ENCODE measurements around the gene AUTS2. TPM values are rescaled to one million over a fixed set of nuclear protein-coding genes. Genes with fewer than 3 reads are reported as not detected.

AUTS2 gene
- total RNA-seq, 1 experiment from 2014 or later = 2.5 TPM

GRCh38 chr7:70047891-70048448 is 449.7 kb downstream of the AUTS2 start:
- H3K9me3 ChIP-seq (ENCODE audit: control insufficient read depth, insufficient read depth, low read depth, low read length) = no peaks in the 10 kb centered on the region
- BruUV-seq (replicated peaks) = no TSS peak
- ChIA-PET CTCF (no interaction called here), POLR2A (no interaction called here)
- no peak for ATAC-seq
- H3K36me3 ChIP-seq (ENCODE audit: control insufficient read depth, insufficient read depth, low read length) = no peaks in the 10 kb centered on the region
- H3K4me3 ChIP-seq (ENCODE audit: low read depth in 2 of 2, low read length in 2 of 2) = no peak overlapping the region
- in situ Hi-C loops (cut with HindIII; ENCODE audit: low pct_unique_long_range_greater_than_20kb, low sequenced_read_pairs) = no loop called here
- no peak for DNase-seq (ENCODE audit: low read depth, low spot score)
- no peaks in the 10 kb centered on the region for H3K4me1 ChIP-seq (ENCODE audit: control insufficient read depth, insufficient read depth, low read length)
- no peak overlapping the region for H3K27ac ChIP-seq (ENCODE audit: low read length)
- TF ChIP-seq CTCF (IDR thresholded peaks at IDR 0.05) (no peak), TCF7L2 (IDR thresholded peaks at IDR 0.05; ENCODE audit: low read depth, low read length) (no peak), SIN3A (IDR thresholded peaks at IDR 0.05; ENCODE audit: borderline replicate concordance, insufficient read depth, low read depth, low read length) (no peak), REST (IDR thresholded peaks at IDR 0.05; ENCODE audit: insufficient read depth in 1 of 2, low read depth in 2 of 2, low read length in 1 of 2) (no peak), POLR2AphosphoS5 (IDR thresholded peaks at IDR 0.05; ENCODE audit: low read depth, low read length) (no peak)
- H3K27me3 ChIP-seq (ENCODE audit: control insufficient read depth, insufficient read depth, low read length) = no peaks in the 10 kb centered on the region
- intact Hi-C loops (cut with micrococcal nuclease; ENCODE audit: unreplicated experiment) = no loop called here

GRCh38 chr7:70051726-70052125 is 453.5 kb downstream of the AUTS2 start:
- BruUV-seq (replicated peaks) = no TSS peak
- H3K4me1 ChIP-seq (ENCODE audit: control insufficient read depth, insufficient read depth, low read length) = no peaks in the 10 kb centered on the region
- DNase-seq (ENCODE audit: low read depth, low spot score) (no peak), ATAC-seq (no peak)
- no peak overlapping the region for H3K4me3 ChIP-seq (ENCODE audit: low read depth in 2 of 2, low read length in 2 of 2)
- no peak overlapping the region for H3K27ac ChIP-seq (ENCODE audit: low read length)
- in situ Hi-C loops (cut with HindIII; ENCODE audit: low pct_unique_long_range_greater_than_20kb, low sequenced_read_pairs) = no loop called here
- ChIA-PET CTCF (no interaction called here), POLR2A (no interaction called here)
- no peaks in the 10 kb centered on the region for H3K36me3 ChIP-seq (ENCODE audit: control insufficient read depth, insufficient read depth, low read length)
- intact Hi-C loops (cut with micrococcal nuclease; ENCODE audit: unreplicated experiment) = no loop called here
- no peaks in the 10 kb centered on the region for H3K9me3 ChIP-seq (ENCODE audit: control insufficient read depth, insufficient read depth, low read depth, low read length)
- no peak for TF ChIP-seq REST (IDR thresholded peaks at IDR 0.05; ENCODE audit: insufficient read depth in 1 of 2, low read depth in 2 of 2, low read length in 1 of 2)
- no peak for TF ChIP-seq TCF7L2 (IDR thresholded peaks at IDR 0.05; ENCODE audit: low read depth, low read length)
- no peak for TF ChIP-seq SIN3A (IDR thresholded peaks at IDR 0.05; ENCODE audit: borderline replicate concordance, insufficient read depth, low read depth, low read length)
- TF ChIP-seq POLR2AphosphoS5 (IDR thresholded peaks at IDR 0.05; ENCODE audit: low read depth, low read length) = no peak
- no peak for TF ChIP-seq CTCF (IDR thresholded peaks at IDR 0.05)
- no peaks in the 10 kb centered on the region for H3K27me3 ChIP-seq (ENCODE audit: control insufficient read depth, insufficient read depth, low read length)

Measured in Panc1 (cell line).